COLO668 (cell line): Measurements from ENCODE around the gene RNU6-8.

Experiments used
- DNase-seq: peaks from one replicate; lab custom pipeline; 2025; ENCODE audit not compliant: unreplicated experiment; lab: John Stamatoyannopoulos, UW

The RNU6-8 gene

DNA sequence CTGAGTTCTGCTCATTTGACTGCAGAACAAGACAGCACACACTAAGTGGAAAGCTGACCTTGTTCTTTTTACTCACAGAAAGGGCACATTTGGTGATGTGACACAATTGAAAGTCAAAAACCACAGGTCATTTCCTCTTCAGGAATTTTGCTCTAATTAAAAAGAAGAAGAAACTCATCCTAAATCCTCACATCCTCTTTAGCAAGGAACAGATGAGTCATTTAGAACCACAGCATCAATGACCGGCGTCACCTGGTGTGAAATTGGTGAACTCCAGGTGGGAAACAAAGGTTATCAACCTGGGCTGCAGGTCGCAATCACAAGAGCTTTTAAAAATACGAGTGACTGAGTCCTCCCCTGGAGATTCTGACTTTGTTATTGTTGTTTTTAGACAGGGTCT, 2.9 kb upstream of the RNU6-8 start:
- DNase-seq: peak; percentile 27

DNA sequence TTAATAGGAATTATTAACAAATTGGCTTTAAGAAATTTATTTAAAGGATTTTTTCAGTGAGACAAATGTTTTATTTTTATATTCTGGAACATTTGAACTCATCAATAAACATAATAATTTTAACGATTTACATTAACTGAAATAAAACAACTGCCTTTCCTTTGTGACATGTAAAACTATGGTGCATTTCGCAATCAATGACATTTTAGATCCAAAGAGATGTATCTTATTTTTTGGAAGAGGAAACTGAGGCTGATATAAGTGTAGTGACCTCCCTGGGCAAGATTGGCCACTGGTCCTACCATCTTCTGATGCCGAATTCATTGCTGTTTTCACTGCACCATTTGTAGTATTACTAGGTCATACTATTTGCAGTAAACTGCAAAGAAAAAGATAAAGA, 2.5 kb upstream of the RNU6-8 start:
- DNase-seq: no peak

DNA sequence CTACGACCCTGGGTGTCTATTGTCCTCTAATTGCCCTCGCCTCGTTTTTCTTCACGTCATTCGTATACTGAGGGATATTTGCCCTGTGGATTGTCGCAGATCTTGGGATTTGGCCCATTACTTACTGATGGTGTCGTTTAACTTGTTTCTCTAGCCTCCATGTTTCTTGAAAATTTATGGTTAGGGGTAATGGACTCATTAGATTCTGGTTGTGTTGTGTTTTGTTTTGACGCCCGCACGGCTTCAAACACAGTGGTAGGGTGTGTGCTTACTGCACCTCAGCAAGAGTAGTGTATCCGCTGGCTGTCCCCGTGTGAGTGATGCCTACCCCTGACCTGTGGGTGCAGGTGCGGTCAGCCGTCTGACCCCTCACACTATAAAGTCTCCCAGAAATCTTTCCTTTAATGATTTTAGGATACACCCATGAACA, 874 bp upstream of the RNU6-8 start:
- DNase-seq: peak; percentile 50

GRCh38 chr14:32202491-32202997, 525 bp downstream of the RNU6-8 start:
- DNase-seq: peak; percentile 39

- peak; percentile 66 for DNase-seq
Observed at GRCh38 chr14:32201816-32202490, 1.1 kb downstream of the RNU6-8 start, which contains the start of gene RNU6-7. TSS of gene RNU6-7 (plus strand) at chr14:32202045.

GRCh38 chr14:32201193-32201815, 1.8 kb downstream of the RNU6-8 start:
- DNase-seq: peak; percentile 98

DNA sequence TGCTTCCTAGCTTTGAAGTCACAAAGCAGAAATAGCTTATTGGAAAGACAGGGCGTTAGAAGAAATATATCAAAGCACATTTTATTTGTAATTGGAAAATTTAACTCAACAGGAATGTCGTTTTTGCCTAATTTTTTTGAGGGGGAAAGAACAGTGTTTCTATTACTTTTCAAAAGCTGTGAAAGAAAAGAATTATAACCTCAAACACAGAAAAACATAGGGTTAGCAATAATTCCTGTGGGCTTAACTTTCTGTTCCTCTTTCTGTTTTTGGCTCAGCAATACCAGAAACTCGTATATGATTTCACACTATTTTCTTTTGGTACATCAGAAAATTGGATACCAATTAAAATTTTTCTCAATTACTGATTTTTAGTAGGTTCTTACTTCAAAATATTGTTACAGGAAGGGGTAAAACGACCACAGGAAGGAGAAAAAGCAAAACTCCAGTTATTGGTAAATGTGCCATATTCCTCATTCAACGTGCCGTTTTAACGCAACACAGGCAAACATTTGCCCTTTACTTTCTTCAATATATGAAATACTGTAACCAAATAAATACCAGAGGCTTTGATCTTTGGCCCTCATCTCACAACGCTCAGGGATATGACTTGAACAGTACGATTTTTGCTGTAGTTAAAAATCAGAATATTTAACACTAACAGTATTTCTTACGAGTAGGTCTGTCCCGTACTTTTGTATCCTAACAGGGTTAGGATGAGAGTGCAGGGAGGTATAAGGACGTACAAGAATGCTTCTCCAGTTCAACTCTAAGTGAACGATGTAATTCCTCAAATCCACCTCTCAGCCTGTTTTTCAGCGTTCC, 2.5 kb downstream of the RNU6-8 start:
- no peak for DNase-seq

DNA sequence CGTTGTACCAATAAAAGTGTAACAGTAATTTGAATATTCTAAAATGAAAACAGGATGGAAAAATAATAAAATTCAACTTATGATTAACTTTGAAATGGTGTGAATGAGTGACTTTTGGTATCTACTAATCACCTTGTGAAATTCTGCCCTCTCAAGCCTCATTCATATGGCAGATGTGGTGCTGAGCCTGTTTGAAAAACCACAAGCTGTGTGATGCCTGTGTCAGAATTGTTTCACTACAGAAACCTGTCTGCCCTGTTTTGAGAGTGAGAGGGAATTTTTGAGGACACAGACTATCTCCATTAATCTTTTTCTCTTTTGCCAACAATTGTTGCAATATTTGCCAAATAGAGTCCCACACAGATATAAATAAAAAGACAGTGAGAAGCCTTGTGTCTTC, 5.2 kb downstream of the RNU6-8 start:
- no peak for DNase-seq

- DNase-seq: no peak
Observed at GRCh38 chr14:32195636-32196035, 7.4 kb downstream of the RNU6-8 start.

DNA sequence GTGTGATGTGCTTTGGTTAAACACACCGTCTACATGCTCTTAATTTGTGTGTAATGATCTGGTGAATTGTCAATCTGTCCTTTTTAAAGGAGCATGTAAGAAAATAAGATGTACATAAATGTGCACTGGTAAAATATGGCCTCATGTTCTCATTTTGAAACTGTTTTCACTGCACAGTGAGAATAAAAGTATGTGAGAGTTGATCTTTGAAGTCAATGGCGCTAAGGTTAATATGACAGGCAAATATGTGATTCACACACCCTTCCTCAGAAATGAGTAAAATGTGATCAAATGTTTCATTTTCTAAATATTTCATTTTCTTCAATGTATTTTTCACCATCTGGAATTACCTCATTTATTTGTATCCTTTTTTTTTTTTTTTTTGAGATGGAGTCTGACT, 9.5 kb downstream of the RNU6-8 start:
- no peak for DNase-seq

DNA sequence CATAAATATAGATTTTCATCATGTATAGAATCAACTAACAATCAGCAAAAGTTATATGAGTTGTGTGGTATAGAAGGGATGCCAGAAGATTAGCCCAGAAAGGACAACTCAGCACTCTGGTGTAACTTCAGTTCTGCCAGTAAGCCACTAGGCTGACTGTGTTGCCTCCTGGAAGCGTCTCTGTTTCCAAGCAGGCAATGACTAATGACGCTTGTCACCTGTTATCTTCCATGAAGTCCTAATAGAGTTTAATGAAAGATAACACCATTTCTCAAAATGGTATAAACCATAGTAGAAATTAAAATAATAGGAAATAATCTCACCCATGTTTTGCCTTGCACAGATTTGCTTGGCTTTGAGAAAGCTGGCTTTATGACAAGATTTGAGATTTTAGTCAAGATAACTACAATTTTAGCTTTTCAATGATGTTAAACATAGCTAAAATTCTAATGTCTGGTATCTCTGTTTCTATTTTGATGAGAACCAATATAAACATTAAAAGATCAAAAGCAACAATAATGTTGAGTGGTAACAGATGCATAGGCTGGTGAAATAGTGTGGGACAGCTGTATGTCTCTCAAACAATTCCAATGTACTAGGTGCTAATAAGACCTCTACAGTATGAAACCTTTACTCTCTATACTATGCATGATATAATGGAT, 10.2 kb downstream of the RNU6-8 start:
- no peak for DNase-seq

GRCh38 chr14:32190673-32191072, 12.4 kb downstream of the RNU6-8 start:
- no peak for DNase-seq

- no peak for DNase-seq
Observed at GRCh38 chr14:32189811-32190210, 13.3 kb downstream of the RNU6-8 start.

DNA sequence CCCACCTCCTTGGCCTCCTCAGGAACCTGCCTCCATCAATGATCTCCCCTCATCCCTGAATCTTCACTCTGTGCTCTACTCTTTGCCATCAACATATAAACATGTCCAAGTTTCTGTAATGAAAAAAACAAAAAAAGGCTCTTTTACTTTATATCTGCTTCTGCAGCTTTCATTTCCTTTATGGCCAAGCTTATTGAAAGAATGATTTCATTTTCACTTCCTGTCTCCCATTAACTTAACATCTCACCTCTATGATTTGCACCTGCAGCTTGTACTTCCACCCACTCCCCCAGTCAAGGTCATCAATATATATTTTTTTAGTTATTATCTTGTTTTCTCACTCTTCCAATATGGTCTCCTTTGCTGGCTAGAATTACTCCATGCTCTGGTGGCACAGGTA, 16.8 kb downstream of the RNU6-8 start:
- DNase-seq: no peak

DNA sequence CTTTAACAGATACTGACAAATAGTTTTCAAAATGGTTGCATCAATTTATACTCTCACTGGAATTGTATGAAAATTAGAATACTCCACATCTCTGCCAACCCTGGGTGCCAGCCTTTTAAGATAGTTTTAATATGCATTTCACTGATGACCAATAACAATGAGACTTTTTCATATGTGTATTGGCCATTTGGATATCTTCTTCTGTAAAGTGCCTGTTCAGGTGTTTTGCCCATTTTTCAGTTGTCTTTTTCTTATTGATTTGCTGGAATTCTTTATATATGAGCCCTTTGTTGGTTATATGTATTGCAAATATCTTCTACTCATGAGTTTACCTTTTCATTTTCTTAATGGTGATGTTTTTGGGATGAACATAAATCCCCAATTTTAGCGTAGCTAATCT, 18.0 kb downstream of the RNU6-8 start:
- DNase-seq: no peak

DNA sequence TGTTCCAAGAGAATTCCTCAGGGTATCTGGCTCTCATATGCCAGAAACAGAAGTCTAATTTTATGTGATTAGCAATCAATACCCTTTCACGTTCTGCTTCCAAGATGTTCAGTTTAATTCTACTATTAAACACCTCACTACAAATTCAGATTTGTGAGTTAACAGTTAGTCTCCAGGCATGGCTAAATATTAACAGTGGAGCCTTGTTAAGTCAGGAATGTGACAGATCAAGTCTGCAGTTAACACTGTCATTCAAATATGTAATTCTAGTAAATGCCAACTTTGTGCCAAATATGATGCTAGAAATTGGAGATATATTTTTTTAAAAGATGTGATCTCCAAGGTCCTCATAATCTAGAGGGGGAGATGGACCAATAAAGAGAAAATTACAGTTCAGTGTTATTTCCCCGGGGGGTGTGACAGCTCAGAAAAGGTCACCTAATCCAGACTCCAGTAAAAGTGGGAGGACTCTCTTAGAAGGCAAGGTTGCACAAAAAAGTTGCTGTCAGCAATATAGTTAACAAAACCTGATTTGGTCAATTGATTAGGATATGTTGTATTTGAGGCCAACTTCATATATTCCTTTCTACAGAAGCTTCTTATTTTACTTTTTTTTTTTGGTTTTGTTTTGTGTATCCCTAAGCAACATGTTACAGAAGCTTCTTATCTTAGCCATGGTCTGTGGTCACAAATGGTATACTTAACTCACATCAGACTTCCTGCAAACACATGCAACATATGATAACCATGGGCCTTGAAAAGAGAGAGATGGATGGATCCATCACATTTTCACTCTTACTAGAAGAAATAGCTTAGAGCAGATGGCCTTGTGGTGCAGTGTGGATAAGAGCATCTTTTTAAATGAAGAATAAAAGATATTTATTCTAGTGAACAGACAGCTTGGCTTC, 19.7 kb downstream of the RNU6-8 start:
- DNase-seq: no peak

- DNase-seq: no peak
Observed at GRCh38 chr14:32171469-32171868, 31.6 kb downstream of the RNU6-8 start.

DNA sequence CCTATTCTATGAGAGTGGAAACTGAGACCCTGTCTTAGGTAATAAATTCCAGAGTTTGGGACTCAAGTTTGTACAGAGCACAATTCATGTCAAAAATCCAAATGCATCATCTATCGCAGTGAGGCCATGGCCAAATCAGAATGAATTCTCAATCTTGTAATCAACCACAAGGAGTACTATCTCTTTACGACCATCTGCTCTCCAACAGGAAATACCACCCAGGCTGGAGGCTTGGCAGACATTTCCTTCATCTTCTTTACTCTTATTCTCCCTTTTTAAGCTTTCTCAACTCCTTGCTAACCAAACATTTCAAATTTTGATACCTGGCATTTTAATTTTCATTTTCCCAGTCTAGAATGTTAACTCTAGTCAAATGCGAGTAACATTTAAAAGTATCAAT, 33.9 kb downstream of the RNU6-8 start:
- no peak for DNase-seq

DNA sequence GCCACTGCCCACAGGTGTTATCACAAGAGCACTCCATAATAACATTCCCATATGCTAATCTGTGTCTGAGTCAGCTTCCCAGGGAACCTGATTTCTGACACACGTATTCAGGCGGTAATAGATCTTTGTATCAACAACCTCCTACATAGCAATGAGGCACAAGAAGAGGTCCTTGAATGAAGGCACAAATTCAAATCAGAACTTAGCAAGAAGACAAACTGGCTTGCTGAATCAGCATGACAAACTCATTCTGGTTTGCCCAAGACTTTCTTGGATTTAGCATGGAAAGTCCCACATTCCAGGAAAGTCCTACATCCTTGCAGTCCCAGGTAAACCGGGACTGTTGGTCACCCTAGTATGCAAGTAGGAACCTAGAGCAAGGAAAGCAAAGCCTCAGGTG, 35.2 kb downstream of the RNU6-8 start:
- DNase-seq: no peak

- DNase-seq: no peak
Observed at GRCh38 chr14:32166924-32167323, 36.1 kb downstream of the RNU6-8 start.
